HG02943 (cell line): ENCODE results near the gene MVB12B.
"Not testable (repeated sequence)": the region's sequence is repeated elsewhere in the genome, so short reads cannot be mapped to it uniquely, and the experiment has no call there.

Experiments used
- ATAC-seq: cut with Tn5 transposase; IDR thresholded peaks from one replicate; pipeline ENCODE4 v1.9.1; 2021; ENCODE audit warnings: mild to moderate bottlenecking, low read depth, moderate library complexity; ENCODE audit not compliant: unreplicated experiment

The MVB12B gene, protein sequence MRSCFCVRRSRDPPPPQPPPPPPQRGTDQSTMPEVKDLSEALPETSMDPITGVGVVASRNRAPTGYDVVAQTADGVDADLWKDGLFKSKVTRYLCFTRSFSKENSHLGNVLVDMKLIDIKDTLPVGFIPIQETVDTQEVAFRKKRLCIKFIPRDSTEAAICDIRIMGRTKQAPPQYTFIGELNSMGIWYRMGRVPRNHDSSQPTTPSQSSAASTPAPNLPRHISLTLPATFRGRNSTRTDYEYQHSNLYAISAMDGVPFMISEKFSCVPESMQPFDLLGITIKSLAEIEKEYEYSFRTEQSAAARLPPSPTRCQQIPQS

DNA sequence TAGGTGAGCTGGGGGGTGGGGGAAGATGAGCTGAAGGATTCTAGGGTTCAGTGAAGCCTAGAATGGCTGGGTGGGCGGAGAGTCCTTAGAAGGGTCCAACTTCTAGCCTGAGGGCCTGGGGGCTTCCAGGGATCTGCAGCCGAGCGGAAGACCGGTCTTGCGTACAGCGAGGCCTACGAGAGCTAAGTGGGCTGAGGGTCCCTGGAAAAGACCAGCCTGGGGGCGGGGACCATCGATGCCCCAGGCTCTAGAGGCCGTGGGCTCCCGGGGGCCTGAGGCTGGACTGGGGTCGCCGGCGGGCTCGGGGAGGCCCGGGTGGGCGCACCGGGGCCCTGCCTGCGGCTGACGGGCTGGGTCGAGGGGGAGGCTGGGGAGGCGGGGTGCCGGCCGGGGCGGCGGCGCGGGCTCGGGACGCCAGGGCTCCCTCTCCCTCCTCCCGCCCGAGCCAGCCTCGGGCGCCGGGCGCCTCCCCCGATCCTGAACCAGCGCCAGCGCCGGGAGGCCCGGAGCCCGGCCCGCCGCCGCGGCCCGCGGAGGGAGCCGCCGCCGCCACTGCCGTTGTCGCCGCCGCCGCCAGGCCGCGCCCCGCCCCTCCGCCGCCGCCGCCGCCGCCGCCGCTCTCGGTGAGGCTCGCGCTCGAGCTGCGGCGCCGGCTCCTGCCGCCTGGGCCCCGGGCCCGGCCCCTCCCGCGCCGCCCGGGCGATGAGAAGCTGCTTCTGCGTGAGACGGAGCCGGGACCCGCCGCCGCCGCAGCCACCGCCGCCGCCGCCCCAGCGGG is at the start of gene MVB12B:
TSS of gene MVB12B (plus strand) at position 602 of the 778 bp plus-strand sequence. CDS start at position 703, 101 bp downstream.
- no peak for ATAC-seq

DNA sequence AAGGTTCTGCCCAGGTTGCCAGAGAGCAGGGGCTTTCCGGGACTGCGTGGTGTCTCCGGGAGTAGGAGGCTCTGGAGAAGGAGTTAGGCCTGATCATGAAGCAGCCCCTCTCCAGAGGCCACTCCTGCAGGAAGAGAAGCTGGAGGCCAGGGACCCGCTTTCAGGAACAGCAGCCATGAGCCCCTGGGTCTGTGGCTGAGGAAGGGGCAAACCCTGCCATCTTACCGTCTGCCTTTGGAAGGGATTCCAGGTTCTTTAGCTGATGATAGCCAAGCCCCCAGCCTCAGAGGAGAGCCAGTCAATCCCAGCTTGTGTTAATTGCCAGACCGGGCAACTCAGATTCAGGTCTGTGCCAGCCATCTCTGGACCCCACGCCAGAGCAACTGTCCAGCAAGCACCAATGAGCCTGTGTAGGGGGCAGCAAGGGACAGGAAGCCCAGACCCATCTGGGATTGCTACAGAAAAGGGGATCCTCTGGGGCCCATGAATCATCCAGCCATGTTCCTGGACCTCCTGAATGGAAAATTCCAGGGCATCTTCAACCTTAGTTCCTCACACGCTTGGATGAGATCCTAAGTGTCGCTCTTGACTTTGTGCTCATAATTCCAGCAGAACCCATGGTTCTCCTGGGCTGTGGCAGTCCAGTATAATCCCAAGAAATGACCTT is 42.7 kb upstream of the MVB12B start:
- no peak for ATAC-seq

DNA sequence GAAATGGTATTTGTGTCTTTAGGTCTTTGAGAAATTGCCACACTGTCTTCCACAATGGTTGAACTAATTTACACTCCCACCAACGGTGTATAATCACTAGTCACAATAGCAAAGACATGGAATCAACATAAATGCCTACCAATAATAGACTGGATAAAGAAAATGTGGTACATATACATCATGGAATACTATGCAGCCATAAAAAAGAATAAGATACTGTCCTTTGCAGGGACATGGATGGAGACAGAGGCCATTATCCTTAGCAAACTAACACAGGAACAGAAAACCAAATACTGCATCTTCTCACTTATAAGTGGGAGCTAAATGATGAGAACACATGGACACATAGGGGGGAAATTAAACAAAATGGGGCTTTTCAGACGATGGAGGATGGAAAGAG is 41.0 kb upstream of the MVB12B start:
- not testable (repeated sequence) for ATAC-seq

DNA sequence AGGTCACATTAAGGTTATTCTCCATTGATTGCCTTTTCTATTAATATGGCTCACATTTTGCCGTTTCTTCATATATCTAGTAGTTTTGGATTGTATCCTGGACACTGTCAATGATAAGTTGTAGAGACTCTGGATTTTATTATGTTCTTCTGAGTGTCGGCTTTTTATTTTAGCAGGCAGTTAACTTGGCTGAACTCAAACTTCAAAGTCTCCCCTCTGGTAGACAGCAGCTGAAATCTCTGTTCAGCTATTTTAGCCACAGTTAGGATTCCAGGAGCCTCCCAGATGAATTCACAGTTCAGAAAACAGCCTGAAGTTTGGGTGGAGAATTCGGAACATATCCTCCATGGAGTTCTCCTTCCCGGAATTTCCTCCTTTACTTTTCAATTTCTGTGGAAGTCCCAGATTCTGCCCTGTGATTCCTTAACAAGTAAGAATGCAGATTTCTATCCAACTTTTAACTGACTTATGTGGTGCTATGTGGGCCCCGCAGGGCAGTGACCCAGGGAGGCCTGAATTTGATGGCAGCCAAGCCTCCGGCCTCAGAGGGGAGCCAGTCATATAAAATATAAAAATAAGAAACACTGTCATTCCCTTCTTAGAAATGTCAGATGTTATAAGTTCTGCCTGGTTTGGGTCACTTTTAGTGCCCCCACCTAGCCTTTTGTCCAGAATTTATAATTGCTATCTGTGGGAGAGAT is 39.3 kb upstream of the MVB12B start:
- no peak for ATAC-seq

DNA sequence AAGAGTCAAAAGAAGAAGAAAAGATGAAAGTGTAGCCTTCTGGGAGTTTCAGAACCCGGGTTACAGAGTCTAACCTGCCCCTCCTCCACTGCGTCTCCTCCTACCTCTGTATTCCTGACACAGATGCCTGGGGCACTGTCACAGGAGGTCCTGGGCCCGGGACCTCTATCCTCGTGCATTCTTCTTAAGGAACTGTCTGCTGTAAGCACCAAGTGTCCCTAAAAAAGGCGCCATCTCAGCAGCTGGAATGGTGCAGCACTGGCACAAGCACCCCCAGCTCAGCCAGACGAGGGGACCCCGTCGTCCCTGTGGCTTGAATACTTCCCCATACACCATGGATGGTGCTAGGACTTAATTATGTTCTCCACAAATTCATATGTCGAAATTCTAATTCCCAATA is 35.8 kb upstream of the MVB12B start:
- ATAC-seq, result no peak

DNA sequence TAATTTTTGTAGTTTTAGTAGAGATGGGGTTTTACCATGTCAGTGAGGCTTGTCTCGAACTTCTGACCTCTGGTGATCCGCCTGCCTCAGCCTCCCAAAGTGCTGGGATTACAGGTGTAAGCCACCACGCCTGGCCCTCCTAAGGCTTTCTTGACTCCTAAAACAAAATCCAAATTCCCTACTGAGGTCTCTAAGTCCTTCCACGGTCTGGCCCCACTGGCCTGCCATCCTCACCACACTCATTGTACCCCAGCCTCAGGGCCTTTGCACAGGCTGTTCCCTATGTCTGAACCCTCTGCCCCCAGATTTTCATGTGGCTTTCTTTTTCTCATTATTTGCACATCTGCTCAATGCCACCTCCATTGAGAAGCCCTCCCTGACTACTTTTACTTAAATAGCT is 34.7 kb upstream of the MVB12B start:
- no peak for ATAC-seq

DNA sequence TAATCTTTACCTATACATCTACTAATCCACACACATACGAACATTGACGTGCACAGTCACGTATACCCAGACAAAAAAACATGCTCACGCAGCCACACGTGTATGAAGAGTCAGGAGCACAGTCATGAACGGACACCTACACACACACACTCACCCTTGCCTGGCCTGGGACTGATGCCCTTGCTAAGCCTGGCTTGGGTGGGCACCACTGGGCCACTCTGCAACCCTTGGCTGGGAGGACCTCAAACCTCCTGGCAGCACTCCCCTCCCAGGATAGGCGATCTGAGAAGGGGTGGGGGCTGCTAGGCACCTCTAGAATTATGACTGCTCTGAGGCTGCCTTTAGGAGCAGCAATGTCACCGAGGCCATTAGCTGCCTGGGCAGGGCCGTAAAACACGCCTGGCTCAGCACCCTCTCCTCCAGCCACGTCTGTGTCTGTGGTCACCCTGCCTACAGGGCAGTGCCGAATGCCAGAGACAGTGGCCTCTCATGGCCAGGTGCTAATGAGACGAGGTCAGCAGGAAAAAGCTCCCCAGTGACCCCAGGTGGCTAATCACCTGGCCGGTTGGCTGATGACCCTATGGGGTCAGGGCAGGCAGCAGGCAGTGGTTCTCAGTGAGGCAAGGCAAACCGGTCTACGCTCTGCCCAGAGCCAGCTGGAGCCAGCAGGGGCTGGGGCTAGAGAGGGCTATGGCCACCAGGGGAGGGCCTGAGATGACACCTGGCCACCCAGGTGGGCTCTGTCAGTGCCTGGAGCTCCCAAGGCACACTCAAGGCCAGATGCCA is 33.7 kb upstream of the MVB12B start:
- no peak for ATAC-seq

DNA sequence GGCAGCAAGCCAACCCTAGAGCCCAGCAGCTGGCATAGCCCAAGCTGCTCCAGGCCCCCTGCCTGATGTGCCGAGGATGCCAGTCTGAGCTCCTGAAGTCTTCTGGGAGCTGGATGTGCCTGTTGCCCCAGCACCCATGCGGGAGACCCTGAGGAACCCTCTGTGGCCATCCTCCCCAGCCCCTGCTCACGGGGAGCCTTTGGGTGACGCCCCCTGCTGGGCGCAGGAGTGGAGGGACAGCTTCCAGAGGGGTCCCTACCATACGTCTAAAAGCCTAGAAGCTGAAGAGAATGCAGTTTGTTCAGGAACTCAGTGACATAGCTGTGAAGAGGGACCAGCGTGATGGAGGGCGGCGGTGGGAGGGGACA is 33.1 kb upstream of the MVB12B start:
- ATAC-seq, result no peak

DNA sequence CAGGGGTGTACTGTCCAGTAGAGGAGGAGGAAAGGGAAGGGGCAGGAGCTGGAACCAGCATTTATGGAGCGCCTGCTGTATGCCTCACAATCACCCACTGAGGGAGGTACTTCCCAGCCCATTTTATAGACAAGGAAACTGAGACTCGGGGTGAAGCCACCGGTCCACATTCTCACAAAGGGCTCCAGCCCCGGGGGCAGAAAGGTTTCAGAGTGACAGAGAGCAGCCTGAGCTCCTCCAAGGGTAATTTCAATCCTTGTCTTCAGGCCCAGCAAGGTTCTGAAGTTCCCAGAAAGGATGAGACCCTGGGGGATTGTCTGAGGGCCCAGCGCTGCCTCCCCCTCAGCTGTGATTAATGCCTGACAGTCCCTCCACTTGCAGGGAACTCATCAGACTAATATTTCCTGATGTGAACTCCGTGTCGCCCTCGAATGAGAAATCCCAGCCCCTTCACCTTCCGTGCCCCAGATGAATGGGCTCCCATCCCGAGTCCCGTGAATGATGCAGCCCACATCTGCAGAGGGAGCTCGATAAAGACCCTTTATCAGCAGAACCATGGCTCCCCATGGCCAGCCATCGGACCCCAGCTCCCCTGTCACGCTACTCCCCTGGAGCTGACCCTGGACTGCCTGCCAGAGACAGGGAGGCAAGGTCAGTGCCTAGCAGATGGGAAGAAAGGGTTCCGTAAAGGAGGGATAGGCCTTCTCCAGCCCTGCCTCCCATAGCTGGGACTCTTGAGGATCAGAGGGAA is 32.1 kb upstream of the MVB12B start:
- no peak for ATAC-seq

DNA sequence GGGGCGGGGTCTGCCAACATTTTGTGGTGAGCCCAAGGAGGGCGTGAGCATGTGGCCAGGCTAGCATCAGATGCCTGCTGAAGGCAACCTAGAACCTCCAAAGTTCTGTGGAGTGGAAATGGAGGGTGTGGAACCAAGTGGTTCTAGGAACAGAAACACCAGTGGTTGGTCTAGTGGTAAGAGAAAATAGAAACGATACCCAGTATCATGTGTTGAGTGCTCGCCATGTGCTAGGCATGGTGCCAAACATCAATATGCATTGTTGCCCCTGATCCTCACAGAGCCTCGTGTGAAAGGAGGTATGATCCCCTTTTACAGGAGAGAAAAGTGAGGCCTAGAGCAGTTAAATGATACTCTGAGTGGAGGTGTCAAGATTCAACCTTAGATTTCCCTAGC is 31.5 kb upstream of the MVB12B start:
- no peak for ATAC-seq

DNA sequence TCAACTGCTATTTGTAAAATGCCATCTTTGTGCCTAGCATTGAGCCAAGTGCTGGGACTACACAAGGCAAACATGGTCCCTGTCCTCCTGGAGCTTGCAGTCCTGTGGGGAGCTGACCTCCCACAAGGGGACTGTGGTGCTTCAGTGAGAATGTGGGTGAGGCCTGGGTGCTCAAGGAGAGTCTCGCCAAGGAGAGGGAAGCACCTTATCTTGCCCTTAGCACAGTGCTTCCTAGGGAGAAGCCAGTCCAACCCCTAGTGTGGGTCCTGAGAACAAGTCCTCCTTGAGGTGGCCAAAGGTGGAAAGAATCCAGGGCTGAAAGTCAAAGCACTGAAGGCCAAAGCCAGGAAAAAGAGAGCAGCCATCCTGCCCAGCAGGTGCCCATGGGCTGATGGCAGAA is 31.1 kb upstream of the MVB12B start:
- no peak for ATAC-seq

DNA sequence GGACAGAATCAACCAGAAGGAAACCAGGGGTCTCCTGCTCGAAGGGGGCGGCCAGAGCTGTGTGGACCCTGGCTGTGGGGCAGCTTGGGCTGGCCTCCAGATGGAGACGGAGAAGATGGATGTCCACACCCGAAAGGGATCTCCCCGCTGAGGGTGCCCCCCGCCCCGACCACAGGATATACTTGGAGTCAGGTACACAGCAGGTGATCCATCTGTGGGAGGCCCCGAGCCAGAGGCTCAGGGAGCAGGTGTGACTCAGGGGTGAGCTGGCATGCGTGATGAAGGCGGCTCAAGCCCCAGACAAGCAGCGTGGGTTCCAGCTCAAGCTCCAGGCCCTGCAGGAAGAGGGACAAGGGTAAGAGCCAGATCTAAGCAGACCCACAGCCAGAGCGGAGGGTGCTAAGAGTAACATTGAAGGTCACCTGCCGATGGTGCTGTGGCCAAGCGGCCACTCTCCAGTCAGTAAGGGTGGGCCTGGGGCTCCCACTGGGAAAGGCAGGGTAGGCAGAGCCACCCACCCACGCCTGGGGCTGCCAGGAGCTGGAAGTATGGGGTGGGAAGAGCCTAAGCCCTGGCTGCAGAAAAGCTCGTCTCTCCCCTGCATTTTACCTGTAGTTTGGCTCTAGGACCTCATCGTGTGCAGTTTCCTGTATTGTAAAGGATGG is 30.6 kb upstream of the MVB12B start:
- ATAC-seq, result no peak

DNA sequence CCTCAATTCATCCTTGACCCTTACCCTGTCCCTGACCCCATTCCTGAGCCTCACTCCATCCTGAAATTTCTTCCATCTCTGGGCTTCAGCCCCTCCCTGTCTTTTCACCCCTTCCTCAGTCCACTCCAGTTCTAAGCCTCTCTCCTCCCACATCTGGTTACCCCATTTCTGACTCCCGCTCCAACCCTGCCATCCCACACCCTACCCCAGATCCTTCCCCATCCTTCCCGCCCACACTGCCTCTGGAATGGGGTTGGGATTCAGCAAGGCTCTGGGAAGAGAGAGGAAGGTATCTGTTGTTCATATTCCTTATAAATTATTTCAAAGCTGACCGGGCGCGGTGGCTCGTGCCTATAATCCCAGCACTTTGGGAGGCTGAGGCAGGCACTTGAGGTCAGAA is 29.9 kb upstream of the MVB12B start:
- no peak for ATAC-seq

DNA sequence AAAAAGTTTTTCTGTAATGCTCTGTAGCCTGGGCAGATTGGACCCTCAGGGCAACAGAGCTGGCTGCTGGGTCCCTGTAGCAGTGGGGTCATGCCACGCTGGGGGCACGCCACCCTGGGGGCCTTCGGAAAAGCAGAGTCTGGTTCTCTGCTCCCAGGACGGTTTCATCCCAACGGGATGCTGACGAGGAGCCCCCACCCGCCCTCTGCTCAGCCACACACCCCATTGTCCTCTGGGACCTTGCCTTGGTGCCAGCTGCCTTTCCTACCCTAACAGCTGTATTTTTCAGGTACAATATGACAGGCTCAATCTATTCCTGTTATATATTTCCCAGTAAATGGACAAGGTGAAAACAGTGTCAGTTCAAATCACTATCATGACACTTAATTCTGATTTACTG is 29.0 kb upstream of the MVB12B start:
- ATAC-seq, result no peak

DNA sequence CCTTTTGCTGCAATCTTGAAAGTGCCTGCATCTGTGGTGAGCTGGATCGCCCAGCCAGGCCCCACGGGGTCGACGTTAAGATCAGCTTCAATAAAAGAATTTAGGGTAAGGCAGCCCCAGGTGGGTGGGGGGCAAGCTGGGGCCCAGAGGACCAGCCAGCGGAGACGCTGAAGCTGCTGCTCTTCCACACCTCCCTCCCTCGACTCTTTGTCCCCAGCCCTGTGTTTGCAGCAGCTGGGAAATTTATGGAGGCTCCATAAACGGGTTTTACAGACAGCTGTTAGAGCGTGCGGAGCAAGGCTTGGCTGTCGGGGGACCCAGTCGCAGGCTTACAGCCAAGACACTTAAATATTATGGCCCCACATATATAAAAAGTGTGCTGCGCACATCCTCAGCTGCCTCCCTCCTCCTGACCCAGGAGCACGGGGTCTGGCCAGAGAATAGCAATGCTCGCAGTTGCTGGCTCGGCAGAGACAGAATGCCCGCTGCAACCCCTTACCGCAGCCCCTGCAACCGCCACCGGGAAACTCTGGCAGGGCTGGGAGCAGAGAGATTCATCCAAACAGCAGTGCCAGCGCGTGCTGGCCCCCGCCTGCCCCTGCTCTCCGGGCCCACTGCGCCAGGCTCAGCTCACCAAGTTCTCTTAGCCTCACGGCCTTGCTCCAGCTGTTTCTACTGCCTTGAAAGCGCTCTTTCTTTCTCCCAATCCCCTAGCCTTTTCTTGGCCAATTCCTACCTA is 28.4 kb upstream of the MVB12B start:
- ATAC-seq, result no peak

DNA sequence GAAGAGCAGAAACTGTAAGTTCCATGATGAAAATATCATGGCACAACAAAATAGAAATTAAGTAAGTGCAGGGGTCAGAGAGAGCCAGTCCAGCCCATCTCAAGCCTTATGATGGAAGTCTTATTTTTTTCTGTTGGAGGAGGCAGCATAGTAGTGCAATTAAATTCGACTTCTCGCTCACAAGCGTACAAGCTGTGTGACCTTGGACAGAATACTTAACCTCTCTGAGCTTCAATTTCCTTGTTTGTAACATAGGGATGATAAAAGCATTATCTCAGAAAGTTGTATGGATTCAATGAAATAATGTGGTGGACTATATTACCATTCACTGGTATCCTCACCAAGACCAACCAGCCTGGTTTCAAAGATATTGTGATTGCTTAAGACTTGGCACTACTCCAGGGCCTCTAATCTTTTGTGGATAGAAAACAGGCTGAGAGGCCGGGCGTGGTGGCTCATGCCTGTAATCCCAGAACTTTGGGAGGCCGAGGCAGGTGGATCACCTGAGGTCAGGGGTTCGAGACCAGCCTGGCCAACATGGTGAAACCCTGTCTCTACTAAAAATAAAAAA is 26.8 kb upstream of the MVB12B start:
- ATAC-seq, result no peak

DNA sequence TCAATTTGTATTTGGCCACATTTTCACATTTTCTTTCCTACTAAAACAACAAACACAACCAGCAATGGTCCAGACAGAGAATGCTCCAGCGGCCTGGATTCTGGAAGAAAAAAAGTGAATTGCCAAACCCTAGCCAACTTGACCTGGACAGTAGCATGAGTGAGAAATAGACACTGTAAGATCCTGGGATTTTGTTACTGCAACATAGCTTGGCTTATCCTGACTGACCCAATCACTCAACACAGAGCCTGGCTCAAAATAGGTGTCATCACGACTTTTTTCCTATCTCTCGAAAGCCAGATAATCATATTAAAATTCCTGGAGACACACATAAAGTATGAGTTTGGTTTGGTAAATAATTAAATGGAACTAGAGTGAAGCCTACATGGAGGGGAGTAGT is 25.4 kb upstream of the MVB12B start:
- no peak for ATAC-seq

DNA sequence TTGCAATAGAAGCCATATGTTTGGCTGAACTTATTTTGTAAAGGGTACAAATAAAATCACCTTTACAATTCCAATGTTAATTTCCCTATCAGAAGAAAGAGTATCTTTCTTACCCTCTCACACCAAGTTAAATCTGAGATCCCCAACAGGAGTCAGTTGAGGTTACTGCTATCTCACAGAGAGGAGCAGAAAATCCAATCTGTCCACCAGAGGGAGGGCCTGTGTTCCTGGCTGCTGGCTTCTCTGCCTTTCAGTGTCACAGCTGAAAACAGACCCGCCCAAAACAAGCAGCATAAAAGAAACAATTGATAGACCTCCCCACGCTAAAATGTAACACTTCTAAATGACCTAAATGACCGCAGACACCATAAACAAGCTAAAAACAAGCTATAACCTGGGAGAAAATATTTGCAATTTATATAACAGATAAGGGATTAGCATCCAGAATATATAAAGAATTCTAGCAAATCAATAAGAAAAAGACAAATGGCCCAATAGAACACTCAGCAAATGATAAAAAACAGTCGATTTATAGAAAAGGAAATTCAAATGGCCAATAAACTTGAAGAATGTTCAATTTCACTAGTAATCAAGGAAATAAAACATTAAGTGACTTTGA is 24.5 kb upstream of the MVB12B start:
- ATAC-seq, result no peak
